Measurements from ENCODE around the gene TAS2R4.
"Not testable (repeated sequence)": the region's sequence is repeated elsewhere in the genome, so short reads cannot be mapped to it uniquely, and the experiment has no call there.

TAS2R4 gene

DNA sequence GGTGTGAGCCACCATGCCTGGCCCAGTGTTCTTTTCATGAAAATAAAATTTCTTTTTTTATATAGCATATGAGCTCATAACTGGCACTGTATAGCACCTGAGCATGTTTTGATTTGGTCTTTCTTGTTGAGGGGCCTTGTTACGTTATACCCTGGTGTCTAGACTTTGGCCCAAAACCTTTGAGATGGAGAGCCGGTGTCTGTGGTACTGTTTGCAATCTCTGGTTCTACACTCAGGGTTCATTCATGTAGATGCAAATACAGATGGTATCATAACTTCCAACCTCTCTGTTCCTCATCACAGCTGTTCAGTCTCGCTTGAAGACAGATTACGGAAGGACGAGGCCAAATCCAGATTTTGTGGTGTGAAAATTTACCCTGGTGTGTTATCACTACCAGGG lies 13.4 kb downstream of the TAS2R4 start, which contains the start of gene TAS2R5:
Gene TAS2R5, plus strand, starts transcription at position 301 of the 400 bp plus-strand sequence. CDS start 145 bp downstream, outside the sequence.
- Histone ChIP-seq H3K36me3 (no peaks in the 10 kb centered on the region), H3K4me1 (ENCODE audit: control insufficient read depth in 1 of 2, insufficient read depth in 1 of 2, low read depth in 1 of 2, low read length in 1 of 2) (peaks cover 12 to 13% of the 10 kb centered on the region in 2 experiments), H3K27me3 (no peaks in the 10 kb centered on the region), H3K4me3 (ENCODE audit: low read depth in 1 of 2, low read length in 1 of 2) (no peak within 1 kb of the TSS), H3K27ac (no peak within 1 kb of the TSS), H3K9me3 (no peaks in the 10 kb centered on the region)
- TF ChIP-seq, protein P1, sequence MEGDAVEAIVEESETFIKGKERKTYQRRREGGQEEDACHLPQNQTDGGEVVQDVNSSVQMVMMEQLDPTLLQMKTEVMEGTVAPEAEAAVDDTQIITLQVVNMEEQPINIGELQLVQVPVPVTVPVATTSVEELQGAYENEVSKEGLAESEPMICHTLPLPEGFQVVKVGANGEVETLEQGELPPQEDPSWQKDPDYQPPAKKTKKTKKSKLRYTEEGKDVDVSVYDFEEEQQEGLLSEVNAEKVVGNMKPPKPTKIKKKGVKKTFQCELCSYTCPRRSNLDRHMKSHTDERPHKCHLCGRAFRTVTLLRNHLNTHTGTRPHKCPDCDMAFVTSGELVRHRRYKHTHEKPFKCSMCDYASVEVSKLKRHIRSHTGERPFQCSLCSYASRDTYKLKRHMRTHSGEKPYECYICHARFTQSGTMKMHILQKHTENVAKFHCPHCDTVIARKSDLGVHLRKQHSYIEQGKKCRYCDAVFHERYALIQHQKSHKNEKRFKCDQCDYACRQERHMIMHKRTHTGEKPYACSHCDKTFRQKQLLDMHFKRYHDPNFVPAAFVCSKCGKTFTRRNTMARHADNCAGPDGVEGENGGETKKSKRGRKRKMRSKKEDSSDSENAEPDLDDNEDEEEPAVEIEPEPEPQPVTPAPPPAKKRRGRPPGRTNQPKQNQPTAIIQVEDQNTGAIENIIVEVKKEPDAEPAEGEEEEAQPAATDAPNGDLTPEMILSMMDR (IDR thresholded peaks at IDR 0.05), result no peak

DNA sequence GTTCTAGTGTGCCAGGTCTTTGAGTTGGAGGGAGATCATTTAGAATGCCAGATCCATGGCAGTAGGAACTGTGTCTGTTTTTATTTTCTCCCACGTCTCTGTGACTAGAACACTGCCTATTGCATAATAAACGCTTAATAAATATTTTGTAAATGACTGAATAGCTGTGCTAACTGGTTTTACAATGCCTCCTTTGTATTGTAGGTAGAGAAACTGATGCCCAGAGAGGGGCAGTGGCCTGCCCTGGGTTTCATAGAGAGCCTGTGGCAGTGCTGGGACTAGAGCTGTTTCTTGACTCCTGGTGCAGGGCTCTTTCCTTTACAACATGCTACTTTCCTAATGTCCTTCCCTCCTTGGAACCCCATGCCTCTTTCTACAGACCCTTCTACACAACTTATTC lies 16.1 kb downstream of the TAS2R4 start:
- H3K27me3 ChIP-seq, result no peaks in the 10 kb centered on the region
- H3K27ac ChIP-seq, result no peak overlapping the region
- no peaks in the 10 kb centered on the region for H3K36me3 ChIP-seq
- H3K4me1 ChIP-seq (ENCODE audit: control insufficient read depth in 1 of 2, insufficient read depth in 1 of 2, low read depth in 1 of 2, low read length in 1 of 2), result no peaks in the 10 kb centered on the region
- H3K9me3 ChIP-seq, result no peaks in the 10 kb centered on the region
- no peak overlapping the region for H3K4me3 ChIP-seq (ENCODE audit: low read depth in 1 of 2, low read length in 1 of 2)
- TF ChIP-seq, protein P1 (IDR thresholded peaks at IDR 0.05), result no peak

DNA sequence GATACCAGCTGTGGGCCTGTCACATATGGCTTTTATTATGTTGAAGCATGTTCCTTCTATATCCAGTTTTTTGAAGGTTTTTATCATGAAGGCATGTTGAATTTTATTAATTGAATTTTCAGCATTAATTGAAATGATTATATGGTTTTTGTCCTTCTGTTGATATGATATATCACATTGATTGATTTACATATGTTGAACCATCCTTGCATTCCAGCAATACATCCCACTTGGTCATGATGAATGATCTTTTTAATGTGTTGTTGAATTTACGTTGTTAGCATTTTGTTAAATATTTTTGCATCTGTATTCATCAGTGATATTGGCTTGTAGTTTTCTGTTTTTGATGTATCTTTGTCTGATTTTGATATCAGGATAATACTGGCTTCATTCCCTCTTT lies 43.6 kb downstream of the TAS2R4 start:
- no peak overlapping the region for H3K27ac ChIP-seq
- TF ChIP-seq, protein P1 (IDR thresholded peaks at IDR 0.05), result no peak
- no peak overlapping the region for H3K4me3 ChIP-seq (ENCODE audit: low read depth in 1 of 2, low read length in 1 of 2)
- H3K27me3 ChIP-seq, result no peaks in the 10 kb centered on the region
- H3K9me3 ChIP-seq, result peaks cover 12% of the 10 kb centered on the region
- H3K4me1 ChIP-seq (ENCODE audit: control insufficient read depth in 1 of 2, insufficient read depth in 1 of 2, low read depth in 1 of 2, low read length in 1 of 2), result no peaks in the 10 kb centered on the region
- no peaks in the 10 kb centered on the region for H3K36me3 ChIP-seq

DNA sequence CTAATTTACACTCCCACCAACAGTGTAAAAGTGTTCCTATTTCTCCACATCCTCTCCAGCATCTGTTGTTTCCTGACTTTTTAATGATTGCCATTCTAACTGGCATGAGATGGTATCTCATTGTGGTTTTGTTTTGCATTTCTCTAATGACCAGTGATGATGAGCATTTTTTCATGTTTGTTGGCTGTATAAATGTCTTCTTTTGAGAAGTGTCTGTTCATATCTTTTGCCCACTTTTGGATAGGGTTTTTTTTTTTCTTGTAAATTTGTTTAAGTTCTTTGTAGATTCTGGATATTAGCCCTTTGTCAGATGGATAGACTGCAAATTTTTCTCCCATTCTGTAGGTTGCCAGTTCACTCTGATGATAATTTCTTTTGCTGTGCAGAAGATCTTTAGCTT lies 46.0 kb downstream of the TAS2R4 start:
- H3K4me3 ChIP-seq (ENCODE audit: low read depth in 1 of 2, low read length in 1 of 2); H3K27me3 ChIP-seq; H3K4me1 ChIP-seq (ENCODE audit: control insufficient read depth in 1 of 2, insufficient read depth in 1 of 2, low read depth in 1 of 2, low read length in 1 of 2); H3K36me3 ChIP-seq; H3K27ac ChIP-seq: not testable (repeated sequence)
- peaks cover 12% of the 10 kb centered on the region for H3K9me3 ChIP-seq
